GM10248 (cell line): ENCODE data around the gene SLC18A2.
"Not testable (repeated sequence)": the region's sequence is repeated elsewhere in the genome, so short reads cannot be mapped to it uniquely, and the experiment has no call there.

ENCODE experiments used
- CTCF ChIA-PET: fragments of 300-600 bp; sonication (Branson Sonifier 250); formaldehyde crosslinking; extraction: SDS; loops from one replicate; lab custom pipeline; 2021; ENCODE audit warnings: antibody characterized with exemption; lab: Yijun Ruan, JAX
- POLR2A ChIA-PET: fragments of 350-650 bp; sonication (Branson Sonifier 250); formaldehyde crosslinking; extraction: SDS; loops from one replicate; lab custom pipeline; 2020; ENCODE audit warnings: antibody characterized with exemption; lab: Yijun Ruan, JAX
- DNase-seq: peaks from one replicate; pipeline ENCODE4 v3.0.0; 2012; ENCODE audit errors: extremely low spot score
- TF ChIP-seq, protein P1 (sequence below): IDR thresholded peaks from 2 replicates; pipeline ENCODE4 v1.5.1; 2012; ENCODE audit warnings: mild to moderate bottlenecking, low read depth; ENCODE audit errors: extremely low read depth, missing control alignments, control extremely low read depth

The SLC18A2 gene

DNA sequence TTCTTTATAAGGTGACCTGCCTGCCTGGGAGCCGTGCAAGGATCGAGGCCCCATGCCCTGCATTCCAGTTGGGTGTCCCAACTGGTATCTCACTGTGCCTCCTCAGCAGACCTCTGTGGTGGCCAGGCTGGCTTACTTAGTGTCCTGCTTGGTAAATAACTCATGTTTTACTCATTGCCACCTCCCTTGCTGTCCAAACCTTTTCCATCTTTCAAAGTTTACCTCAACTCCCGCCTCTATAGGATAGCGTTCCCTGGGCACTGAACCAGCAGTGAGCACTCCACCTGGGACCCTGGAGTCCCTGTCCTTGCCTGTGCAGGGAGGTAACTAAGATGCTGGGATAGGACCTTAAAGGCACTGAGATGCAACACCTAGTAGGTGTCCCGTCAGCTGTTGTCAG is 33.6 kb downstream of the SLC18A2 start:
- TF ChIP-seq, protein P1, sequence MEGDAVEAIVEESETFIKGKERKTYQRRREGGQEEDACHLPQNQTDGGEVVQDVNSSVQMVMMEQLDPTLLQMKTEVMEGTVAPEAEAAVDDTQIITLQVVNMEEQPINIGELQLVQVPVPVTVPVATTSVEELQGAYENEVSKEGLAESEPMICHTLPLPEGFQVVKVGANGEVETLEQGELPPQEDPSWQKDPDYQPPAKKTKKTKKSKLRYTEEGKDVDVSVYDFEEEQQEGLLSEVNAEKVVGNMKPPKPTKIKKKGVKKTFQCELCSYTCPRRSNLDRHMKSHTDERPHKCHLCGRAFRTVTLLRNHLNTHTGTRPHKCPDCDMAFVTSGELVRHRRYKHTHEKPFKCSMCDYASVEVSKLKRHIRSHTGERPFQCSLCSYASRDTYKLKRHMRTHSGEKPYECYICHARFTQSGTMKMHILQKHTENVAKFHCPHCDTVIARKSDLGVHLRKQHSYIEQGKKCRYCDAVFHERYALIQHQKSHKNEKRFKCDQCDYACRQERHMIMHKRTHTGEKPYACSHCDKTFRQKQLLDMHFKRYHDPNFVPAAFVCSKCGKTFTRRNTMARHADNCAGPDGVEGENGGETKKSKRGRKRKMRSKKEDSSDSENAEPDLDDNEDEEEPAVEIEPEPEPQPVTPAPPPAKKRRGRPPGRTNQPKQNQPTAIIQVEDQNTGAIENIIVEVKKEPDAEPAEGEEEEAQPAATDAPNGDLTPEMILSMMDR: no peak
- ChIA-PET POLR2A (no interaction called here), CTCF (interaction anchor here (1.4 to 3.6 kb wide), 2 partner anchors 11 to 13 kb away, joined by 3 to 14 read pairs; no protein-coding TSS in a partner anchor)
- DNase-seq: no peak

DNA sequence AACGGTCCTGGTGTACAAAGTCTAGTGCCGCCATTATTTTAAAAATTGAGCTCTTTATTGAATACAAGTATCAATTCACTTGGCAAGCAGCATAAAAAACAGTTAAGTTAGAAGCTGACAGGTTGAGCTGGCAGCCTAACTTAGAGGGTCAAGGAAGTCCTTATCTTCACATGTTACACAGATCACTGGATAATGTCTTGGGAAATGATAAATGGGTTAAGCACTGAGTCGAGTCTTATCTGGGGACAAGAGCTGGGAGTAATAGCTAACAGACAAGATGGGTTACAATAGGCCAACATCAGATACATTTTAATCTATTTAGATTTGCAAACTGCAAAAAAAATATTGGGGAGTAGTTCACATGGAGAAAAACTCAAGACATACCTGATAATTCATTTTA is 34.2 kb downstream of the SLC18A2 start:
- ChIA-PET CTCF (interaction anchor here (3.6 kb wide), 1 partner anchor 11 kb away, joined by 14 read pairs; no protein-coding TSS in a partner anchor), POLR2A (no interaction called here)

GRCh38 chr10:117277675-117278074 is 36.8 kb downstream of the SLC18A2 start:
- TF ChIP-seq, protein P1: no peak
- no peak for DNase-seq
- ChIA-PET CTCF (interaction anchor here (2.4 to 3.6 kb wide), 2 partner anchors 8 to 11 kb away, joined by 5 to 14 read pairs; no protein-coding TSS in a partner anchor), POLR2A (interaction anchor here (0.5 kb wide), 1 partner anchor 25 kb away, joined by 7 read pairs; no protein-coding TSS in a partner anchor)

More for the DNA sequence above, 34.2 kb downstream of the SLC18A2 start:
- TF ChIP-seq, protein P1: no peak
- no peak for DNase-seq

- no peak for DNase-seq
- TF ChIP-seq, protein P1: no peak
- ChIA-PET POLR2A (no interaction called here), CTCF (interaction anchor here (0.8 to 2.8 kb wide), 3 partner anchors 9 to 68 kb away, joined by 3 to 14 read pairs (median 7); no protein-coding TSS in a partner anchor)
Observed at GRCh38 chr10:117284716-117285494, 44.0 kb downstream of the SLC18A2 start.

- CTCF ChIA-PET, POLR2A ChIA-PET, DNase-seq: not testable (repeated sequence)
Observed at GRCh38 chr10:117290872-117291271, 50.0 kb downstream of the SLC18A2 start.

- ChIA-PET CTCF (no interaction called here), POLR2A (no interaction called here)
Observed at GRCh38 chr10:117294039-117294645, 53.2 kb downstream of the SLC18A2 start.

More at GRCh38 chr10:117294039-117294645, 53.2 kb downstream of the SLC18A2 start:
- TF ChIP-seq, protein P1: no peak
- DNase-seq: no peak
